GM20431 (cell line): ENCODE results near the gene CRYBB2.

Experiments used
- in situ Hi-C: fragments of 300-500 bp; cut with MseI, MboI; formaldehyde crosslinking; loops from one replicate; pipeline ENCODE4 v1.15.0; 2020; ENCODE audit warnings: low sequenced_read_pairs; ENCODE audit not compliant: unreplicated experiment

CRYBB2 gene, protein sequence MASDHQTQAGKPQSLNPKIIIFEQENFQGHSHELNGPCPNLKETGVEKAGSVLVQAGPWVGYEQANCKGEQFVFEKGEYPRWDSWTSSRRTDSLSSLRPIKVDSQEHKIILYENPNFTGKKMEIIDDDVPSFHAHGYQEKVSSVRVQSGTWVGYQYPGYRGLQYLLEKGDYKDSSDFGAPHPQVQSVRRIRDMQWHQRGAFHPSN

DNA sequence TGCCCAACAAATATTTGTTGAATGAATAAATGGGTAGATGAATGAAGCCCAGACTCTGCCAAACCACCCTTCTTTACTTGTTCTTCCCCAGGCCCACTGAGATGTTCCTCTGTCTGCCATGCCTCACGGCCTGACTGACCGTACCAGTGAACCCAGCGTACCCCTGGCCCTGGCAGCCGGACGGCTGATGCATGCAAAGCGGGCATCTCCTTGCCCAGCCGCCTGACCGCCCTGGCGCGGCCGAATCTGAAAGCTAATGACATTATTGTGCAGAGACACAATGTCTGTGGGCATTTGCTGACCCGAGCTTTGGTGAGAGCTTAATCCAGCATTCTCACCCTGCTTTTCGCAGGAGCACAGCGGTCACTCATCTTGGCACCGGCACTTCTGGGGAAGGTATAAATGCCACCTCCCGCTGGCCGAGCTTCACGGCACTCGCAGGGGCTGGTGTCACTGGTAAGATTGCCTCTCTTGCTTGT, at the start of gene CRYBB2:
TSS of gene CRYBB2 (plus strand) at position 429 of the 479 bp plus-strand sequence. CDS start 1,791 bp downstream, outside the sequence.
- in situ Hi-C loops = no loop called here

DNA sequence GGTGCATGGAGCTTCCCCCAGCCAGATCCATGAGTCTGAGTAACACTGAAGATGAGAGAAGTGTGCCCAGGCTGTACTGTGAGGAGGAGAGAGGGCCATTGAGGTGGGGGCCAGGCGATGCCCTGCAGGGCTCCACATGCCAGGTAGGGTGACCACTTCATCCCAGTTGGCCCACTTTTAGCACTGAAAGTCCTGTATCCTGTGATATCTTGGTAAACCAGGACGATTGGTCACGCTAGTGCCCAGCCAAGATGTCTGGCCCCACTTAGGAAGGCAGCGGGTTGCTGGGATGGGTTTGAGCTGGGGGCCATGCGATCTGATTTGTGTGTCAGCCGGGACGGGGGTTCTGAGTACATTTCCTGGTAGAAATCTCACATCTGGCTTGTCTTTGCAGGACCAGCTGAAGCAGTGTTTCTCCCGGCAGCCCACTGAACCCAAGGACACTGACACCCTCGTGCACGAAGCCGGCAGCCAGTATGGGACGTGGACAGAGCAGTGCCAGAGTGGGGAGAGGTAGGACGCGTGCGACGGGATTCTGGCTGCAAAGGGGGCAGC, 48.9 kb upstream of the CRYBB2 start:
- in situ Hi-C loops = loop anchor here (10.0 kb wide), 1 partner anchor 96 kb away; no protein-coding TSS in a partner anchor

DNA sequence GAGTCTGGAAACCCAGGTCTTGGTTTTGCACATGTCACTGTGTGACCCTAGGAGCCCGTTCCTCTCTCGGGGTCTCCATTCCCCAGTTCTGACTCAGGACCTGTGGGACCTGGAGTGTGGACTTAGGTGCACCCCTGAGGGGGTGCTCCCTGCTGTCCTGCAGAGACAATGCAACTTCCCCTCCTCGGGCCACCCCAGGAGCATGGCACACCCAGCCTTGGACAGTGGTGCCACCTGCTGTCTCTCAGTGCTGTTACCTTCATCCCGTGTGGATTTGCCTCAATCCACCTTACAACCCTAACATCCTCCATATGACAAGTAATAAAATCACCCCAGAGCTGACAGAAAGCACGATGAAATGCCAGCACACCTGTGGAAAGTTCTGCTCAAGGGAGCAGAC, 47.3 kb upstream of the CRYBB2 start:
- in situ Hi-C loops = loop anchor here (10.0 kb wide), 1 partner anchor 97 kb away; no protein-coding TSS in a partner anchor

DNA sequence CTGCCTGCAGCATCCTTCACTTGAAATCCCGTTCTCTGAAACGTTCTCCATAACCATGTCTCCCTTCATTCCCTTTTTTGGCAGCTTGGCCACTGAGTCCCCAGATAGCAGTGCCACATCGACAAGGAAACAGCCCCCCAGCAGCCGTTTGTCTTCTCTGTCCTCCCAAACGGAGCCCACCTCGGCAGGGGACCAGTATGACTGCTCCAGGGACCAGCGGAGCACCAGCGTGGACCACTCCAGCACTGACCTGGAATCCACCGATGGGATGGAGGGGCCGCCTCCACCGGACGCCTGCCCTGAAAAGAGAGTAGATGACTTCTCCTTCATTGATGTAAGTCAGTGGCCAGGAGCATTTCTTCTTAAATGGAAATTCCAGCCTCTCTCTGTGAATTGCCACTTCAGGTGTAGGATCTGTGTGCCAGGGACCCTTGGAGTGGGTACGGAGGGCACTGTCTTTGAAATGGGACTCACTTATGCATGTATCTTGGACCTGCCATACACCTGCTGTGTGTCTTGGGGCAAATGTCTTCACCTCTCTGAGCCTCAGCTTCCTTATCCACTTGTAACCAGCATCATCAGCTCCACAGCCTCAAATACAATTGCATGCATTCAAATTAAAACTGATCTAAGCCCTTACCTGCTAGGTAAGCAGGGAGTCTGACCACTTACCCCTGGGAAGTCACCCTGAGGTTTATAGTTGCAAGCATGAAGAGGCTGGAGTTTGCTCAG, 45.1 kb upstream of the CRYBB2 start:
- in situ Hi-C loops = loop anchor here (10.0 kb wide), 1 partner anchor 100 kb away; no protein-coding TSS in a partner anchor

DNA sequence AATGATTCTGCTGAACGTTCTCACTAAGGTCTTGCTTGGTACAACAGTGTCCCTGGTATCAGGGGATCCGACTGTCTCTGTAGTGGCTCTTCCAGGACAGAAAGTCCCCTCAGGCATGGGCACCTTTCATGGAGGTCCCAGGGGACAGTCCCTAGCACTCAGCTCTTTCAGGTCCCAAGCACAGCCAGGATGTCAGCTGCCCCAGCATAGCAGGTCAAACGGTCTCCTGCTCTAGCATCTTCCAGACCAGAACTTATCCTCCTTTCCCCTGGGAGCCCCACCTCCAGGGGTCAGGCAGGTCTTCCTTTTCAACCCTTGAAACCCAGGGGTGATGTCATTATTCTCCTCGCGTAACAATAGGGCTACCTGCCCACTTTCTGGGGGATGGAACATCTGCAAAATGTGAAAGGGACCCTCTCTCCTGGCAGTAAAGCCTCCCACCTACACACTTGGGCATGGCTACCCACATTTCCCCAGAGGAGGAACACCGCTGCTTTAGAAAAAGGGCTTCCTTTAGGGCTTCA, 44.5 kb upstream of the CRYBB2 start:
- in situ Hi-C loops = loop anchor here (10.0 kb wide), 1 partner anchor 100 kb away; no protein-coding TSS in a partner anchor

DNA sequence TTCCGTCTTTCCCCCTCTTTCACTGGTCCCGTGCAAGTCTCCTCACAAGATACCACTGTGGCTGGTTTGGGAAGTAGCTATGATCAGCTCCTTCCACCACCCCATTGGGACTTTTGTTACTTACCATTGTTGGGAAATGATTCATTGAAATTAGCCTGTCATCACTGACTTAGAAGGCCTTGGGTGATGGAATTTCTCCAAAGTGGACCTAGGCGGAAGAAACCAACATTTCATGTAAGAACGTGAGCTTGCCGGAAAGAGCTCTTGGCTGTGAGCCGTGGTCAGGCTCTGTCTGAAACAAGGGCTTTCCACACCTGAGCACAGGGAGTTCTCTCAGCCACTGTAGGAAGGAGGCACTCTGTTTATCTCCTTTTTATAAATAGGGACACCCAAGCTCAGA, 43.3 kb upstream of the CRYBB2 start:
- in situ Hi-C loops = loop anchor here (10.0 kb wide), 1 partner anchor 101 kb away; no protein-coding TSS in a partner anchor

DNA sequence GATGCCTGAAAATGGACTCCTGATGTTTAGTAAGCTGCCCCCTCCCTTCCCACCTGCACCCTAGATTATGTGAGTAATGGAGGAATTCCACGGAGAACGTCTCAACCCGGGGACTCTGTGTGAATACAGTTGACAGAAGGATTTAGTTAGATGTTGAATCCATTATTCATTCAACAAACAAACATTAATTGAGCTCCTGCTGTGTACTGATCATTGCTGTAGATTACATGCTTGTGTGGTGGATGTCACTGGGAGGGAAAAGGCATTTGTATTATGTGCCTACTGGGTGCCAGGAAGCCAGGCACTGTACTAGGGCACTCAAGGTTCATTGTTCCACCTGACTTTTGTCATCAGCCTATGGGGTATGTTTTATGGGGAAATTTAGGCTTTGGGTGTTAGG, 42.6 kb upstream of the CRYBB2 start:
- in situ Hi-C loops = loop anchor here (10.0 kb wide), 1 partner anchor 102 kb away; no protein-coding TSS in a partner anchor

DNA sequence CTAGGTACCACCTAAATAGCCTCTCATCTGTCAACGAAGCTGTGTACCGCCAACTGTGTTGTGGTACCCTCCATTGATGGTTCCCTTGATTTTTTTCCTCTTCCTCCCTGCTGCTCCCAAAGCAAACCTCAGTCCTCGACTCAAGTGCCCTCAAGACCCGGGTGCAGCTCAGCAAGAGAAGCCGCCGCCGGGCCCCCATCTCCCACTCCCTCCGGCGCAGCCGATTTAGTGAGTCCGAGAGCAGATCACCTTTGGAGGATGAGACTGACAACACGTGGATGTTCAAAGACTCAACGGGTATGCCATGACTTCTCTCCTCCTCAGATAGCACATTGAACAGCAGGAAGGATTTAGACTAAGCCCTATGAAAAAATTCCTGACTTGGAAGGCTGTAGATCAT, 42.2 kb upstream of the CRYBB2 start:
- in situ Hi-C loops = loop anchor here (10.0 kb wide), 1 partner anchor 102 kb away; no protein-coding TSS in a partner anchor

DNA sequence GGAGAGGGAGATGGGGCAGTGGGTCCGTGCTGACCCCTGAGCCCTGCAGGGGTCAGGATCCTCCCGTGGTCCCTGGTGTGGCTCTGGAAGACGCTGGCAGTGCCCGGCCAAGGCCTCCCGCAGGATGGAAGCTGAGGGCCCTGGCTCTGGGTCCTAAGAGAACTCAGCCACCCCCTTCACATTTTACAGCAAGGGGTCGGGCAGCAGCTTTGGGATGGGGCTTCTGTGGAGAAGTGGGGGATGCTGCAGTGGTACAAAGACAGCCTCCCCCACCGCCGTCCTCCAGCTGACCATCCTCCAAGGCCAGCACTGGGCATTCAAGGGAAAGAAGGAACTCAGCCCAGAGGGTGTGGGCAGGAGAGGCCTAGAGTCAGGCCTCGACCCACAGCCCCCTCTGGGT, 41.5 kb upstream of the CRYBB2 start:
- in situ Hi-C loops = loop anchor here (10.0 kb wide), 1 partner anchor 103 kb away; no protein-coding TSS in a partner anchor

DNA sequence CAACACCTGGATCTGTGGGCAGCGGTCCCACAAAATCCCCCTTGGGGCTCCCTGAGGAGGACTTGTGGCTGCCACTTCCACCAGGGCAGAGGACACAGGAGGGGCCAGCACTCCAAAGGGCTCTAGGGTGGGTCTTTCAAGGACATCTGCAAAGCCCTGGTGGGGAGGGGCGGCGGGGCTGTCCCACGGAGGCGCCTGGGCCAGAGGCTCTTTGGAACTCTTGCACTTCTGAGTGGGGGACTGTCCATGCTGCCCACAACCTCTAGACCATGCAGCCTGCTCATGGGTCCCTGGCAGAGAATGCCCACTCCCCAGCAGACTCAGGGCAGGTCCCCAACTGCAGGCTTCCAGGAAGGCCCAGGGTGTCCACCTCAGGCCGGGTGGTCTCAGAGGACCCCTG, 41.1 kb upstream of the CRYBB2 start:
- in situ Hi-C loops = loop anchor here (10.0 kb wide), 1 partner anchor 104 kb away; no protein-coding TSS in a partner anchor

DNA sequence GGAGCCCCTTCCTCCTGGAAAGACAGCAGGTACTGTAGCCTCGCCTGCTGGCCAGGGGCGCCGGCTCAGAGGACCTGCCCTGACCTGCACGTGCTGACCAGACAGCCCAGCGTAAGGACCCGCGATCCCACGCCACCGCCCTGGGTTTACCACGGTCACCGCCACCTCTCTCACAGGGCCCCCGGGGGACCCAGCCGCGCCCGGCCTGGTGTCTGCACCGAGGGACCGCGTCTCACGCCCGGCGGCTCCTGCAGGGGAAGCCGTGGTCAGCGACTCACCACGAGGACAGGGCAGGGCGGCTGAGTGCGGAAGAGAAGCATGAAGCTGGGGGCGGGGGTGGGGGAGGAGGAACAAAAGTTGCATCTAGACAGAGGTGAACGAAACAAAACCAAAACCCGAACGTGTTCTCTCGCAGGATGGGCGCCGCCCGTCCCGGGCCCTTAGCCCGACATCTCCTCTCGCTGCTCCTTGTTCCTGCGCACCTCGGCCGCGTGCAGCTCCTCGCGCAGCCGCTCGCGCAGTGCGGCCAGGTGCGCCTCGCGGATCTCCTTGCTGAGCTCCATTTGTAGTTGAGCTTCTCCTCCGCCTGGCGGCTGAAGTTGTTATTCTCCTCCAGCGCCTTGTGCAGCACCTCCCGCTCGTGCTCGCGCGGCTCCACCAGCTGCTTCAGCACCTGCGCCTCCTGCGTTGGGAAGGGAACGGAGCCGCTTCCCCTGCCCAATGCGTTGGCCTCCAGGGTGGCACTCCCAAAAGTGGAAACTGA, 40.4 kb upstream of the CRYBB2 start:
- in situ Hi-C loops = loop anchor here (10.0 kb wide), 1 partner anchor 104 kb away; no protein-coding TSS in a partner anchor

DNA sequence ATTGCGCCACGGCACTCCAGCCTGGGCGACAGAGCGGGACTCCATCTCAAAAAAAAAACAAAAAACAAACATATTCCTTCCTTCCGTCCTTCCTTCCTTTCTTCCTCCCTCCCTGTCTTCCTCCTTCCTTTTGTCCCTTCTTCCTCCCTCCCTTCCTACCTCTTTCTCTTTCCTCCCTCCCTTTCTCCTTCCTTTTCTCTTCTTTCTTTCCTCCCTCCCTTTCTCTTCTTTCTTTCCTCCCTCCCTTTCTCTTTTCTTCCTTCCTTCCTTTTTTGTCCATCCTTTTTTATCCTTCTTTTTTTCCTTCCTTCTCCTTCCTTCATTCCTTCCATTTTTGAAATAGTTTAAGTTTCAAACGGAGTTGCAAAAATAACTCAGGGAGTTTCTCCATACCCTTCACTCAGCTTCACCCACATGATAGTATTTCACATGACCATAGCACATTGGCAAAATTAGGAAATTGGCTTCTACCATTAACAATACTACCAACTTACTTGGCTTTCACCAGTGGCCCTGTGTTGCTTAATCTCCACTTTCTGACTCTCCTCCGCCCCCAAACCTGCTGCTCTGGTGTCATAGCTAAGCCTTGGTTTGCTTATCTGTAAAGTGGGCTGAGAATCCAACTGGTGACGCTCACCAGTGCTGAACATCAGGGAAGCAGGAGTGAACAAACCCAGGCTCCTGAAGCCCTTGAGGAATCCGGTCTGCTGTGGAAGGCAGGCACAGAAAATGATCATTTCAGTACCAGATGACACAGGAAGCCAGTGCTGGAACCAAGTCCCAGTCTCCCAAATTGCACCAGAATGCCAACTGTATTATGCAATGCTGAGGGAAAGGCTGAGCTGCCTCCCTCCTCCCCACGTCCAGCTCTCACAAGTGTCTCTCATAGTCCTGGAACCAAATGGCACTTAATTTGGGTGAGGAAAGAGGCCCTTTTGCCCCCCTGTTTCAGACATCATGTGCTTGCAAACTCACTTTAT, 37.0 kb upstream of the CRYBB2 start:
- in situ Hi-C loops = no loop called here

DNA sequence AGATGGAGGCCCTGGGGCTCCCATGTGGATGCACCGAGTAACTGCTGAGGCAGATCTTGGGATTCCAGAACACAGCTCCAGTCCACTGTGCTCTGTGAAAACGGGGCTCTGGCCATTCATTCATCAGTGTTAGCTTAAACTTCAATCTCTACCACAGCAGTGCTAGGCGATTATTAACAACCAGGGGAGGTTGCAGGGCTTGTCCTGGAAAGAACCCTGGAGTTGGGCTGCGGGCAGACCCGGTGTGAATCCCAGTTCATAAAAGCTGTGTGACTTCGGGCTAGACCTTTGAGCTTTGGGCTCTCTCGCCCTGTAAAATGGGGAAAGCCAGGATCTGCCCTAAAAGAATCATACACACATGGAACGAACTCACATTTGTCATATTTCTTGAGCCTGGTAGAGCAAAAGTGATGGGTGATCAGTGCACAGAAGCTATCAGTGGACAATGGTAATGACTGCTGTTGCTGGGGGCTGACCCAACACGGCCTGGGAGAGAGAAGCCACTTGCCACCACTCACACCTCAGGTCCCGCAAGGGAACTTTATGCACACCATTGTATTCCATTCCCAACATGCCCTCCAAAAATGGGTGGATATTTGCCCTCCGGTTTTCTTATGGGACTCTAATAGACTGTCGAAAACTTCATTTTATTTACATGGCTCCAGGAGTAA, 35.4 kb upstream of the CRYBB2 start:
- in situ Hi-C loops = no loop called here

DNA sequence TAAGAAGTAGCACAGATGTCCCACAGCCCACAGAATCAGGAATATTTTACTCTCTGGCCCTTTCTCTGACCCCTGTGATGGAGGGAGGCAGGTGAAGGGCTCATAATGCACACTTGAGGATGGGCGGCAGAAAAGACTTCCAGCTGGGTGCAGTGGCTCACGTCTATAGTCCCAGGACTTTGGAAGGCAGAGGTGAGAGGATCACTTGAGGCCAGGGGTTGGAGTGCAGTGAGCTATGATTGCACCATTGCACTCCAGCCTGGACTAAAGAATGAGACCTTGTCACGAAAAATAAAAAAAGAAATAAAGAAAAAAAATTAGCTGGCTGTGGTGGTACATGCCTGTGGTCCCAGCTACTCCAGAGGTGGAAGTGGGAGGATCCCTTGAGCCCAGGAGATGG, 33.3 kb upstream of the CRYBB2 start:
- in situ Hi-C loops = no loop called here

DNA sequence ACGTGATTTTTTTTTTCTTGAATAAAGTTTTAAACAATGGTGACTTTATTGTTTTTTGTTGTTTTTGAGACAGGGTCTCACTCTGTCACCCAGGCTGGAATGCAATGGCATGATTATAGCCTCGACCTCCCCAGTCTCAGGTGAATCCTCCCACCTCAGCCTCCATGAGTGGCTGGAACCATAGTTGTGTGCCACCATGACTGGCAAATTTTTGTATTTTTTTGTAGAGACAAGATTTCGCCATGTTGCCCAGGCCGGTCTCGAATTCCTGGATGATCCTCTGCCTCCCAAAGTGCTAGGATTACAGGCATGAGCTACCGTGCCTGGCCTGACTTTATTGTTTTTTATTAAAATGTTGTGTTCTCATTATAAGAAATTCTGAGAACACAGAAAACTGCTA, 32.0 kb upstream of the CRYBB2 start:
- in situ Hi-C loops = no loop called here

DNA sequence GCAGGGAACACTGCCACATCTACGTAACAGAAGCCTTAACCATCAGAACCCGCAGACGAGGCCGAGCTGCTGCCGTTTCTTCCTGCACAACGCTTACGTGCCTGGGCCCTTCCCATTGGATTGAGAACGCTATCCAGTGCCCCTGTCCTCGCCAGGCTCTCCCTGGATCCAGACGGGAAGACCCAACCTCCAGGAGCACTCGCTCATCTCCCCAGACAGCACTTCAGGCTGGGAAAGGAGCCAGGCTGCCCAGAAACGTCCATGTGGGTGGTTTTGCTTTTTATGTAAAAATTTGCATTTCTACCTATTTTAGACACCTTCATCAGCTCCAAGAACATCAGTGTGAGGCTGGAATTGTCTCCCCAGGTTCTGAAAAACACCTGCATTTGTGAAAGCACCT, 27.0 kb upstream of the CRYBB2 start:
- in situ Hi-C loops = no loop called here

DNA sequence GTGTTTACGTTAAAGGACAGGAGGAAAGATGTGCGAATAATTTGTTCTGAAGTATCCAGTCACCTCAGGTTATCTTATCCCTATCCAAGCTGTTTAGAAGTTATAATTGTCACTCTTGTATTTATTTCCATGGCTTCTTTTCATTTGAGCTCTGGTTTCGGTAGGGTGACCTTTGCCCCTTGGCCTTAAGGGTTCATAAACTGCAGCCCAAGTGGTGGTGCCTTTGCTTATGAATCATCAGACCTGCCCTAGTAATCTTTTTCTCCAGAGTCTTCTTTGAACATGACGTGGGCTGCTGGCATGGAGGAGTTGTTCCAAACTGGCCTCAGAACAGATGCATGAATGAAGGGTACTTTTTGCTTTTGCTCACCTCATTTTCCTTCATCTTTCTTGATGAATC, 26.3 kb upstream of the CRYBB2 start:
- in situ Hi-C loops = no loop called here

DNA sequence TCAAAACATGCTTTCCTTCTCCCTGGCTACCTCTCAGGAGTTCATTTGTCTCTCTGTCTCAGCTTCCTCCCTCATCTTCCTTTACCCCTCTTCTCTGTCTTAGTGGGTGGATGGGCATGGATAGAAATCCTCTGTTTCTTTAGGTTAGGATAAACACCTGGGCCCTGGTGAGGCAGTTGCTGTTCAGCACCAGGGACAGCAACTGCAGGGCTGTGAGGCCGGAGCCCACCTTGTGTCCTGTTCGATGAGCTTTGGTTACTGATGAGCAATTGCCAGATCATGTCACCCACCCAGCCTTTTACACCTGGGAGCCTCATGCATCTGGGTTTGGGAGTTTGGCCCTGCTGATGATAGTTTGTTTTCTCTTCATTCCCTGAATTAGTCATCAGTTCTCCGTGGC, 25.9 kb upstream of the CRYBB2 start:
- in situ Hi-C loops = no loop called here
